ENCODE results near the gene IL2RA. TPM values are rescaled to one million over a fixed set of nuclear protein-coding genes. Genes with fewer than 3 reads are reported as not detected.

IL2RA gene
- polyA plus RNA-seq, 1 donor (not counting 4 experiments of a cell fraction or from before 2014, with no cell fraction given): not detected

GRCh38 chr10:5971886-5972285 is 90.3 kb downstream of the IL2RA start:
- H3K4me2 ChIP-seq (ENCODE audit: control insufficient read depth, extremely low read depth, insufficient read depth, low read depth, low read length): peak overlapping the region; percentile 54
- H3K9me1 ChIP-seq (ENCODE audit: control insufficient read depth, extremely low read depth, insufficient read depth, low read length): no peaks in the 10 kb centered on the region
- H3K79me2 ChIP-seq (ENCODE audit: control insufficient read depth, insufficient read depth, low read length): peaks cover 2% of the 10 kb centered on the region
- dilution Hi-C loops (cut with MboI; ENCODE audit: extremely low pct_ligation_motif_present, low sequenced_read_pairs): loop anchor here (25.0 kb wide), 1 partner anchor 115 kb away; the partner anchor contains the start of gene RBM17
- no peak for TF ChIP-seq CTCF (optimal IDR thresholded peaks at IDR 0.05 in 1 of 3, IDR thresholded peaks at IDR 0.05 in 1 of 3, conservative IDR thresholded peaks at IDR 0.05 in 1 of 3; ENCODE audit: extremely low read depth in 1 of 3, insufficient read depth in 2 of 3, low read length in 3 of 3)
- TF ChIP-seq EZH2 (IDR thresholded peaks at IDR 0.05; ENCODE audit: low read length): no peak
- H3K27me3 ChIP-seq (ENCODE audit: control insufficient read depth, extremely low read depth, insufficient read depth, low read length): no peaks in the 10 kb centered on the region
- no peak for DNase-seq (ENCODE audit: low read depth, low spot score)
- no peak for FAIRE-seq
- H3K9me3 ChIP-seq (ENCODE audit: control insufficient read depth, low read depth, low read length): no peaks in the 10 kb centered on the region
- no peak overlapping the region for H3K27ac ChIP-seq (ENCODE audit: control insufficient read depth, insufficient read depth, low read length)
- H3K9ac ChIP-seq (ENCODE audit: control insufficient read depth, extremely low read depth, insufficient read depth, low read length): no peak overlapping the region
- H3K4me3 ChIP-seq (ENCODE audit: control insufficient read depth in 2 of 3, extremely low read depth in 1 of 3, insufficient read depth in 2 of 3, low read depth in 1 of 3, low read length in 3 of 3): no peak overlapping the region
- no peak overlapping the region for H2AFZ ChIP-seq (ENCODE audit: control insufficient read depth, low read length)
- H3K36me3 ChIP-seq (ENCODE audit: control insufficient read depth in 2 of 2, extremely low read depth in 1 of 2, insufficient read depth in 2 of 2, low read length in 2 of 2): no peaks in the 10 kb centered on the region
- peaks cover 12% of the 10 kb centered on the region for H3K4me1 ChIP-seq (ENCODE audit: control insufficient read depth, extremely low read depth, insufficient read depth, low read length)
- no peaks in the 10 kb centered on the region for H4K20me1 ChIP-seq (ENCODE audit: control insufficient read depth, extremely low read depth, insufficient read depth, low read length)

GRCh38 chr10:5971315-5971832 is 90.8 kb downstream of the IL2RA start:
- H3K79me2 ChIP-seq (ENCODE audit: control insufficient read depth, insufficient read depth, low read length): peaks cover 2% of the 10 kb centered on the region
- H2AFZ ChIP-seq (ENCODE audit: control insufficient read depth, low read length): peak overlapping the region; percentile 88
- TF ChIP-seq CTCF (optimal IDR thresholded peaks at IDR 0.05 in 1 of 3, IDR thresholded peaks at IDR 0.05 in 1 of 3, conservative IDR thresholded peaks at IDR 0.05 in 1 of 3; ENCODE audit: extremely low read depth in 1 of 3, insufficient read depth in 2 of 3, low read length in 3 of 3) (no peak), EZH2 (IDR thresholded peaks at IDR 0.05; ENCODE audit: low read length) (no peak)
- H3K4me1 ChIP-seq (ENCODE audit: control insufficient read depth, extremely low read depth, insufficient read depth, low read length): peaks cover 12% of the 10 kb centered on the region
- DNase-seq (ENCODE audit: low read depth, low spot score) (no peak), FAIRE-seq (no peak)
- no peaks in the 10 kb centered on the region for H4K20me1 ChIP-seq (ENCODE audit: control insufficient read depth, extremely low read depth, insufficient read depth, low read length)
- H3K36me3 ChIP-seq (ENCODE audit: control insufficient read depth in 2 of 2, extremely low read depth in 1 of 2, insufficient read depth in 2 of 2, low read length in 2 of 2): no peaks in the 10 kb centered on the region
- no peak overlapping the region for H3K9ac ChIP-seq (ENCODE audit: control insufficient read depth, extremely low read depth, insufficient read depth, low read length)
- no peak overlapping the region for H3K4me3 ChIP-seq (ENCODE audit: control insufficient read depth in 2 of 3, extremely low read depth in 1 of 3, insufficient read depth in 2 of 3, low read depth in 1 of 3, low read length in 3 of 3)
- H3K9me3 ChIP-seq (ENCODE audit: control insufficient read depth, low read depth, low read length): no peaks in the 10 kb centered on the region
- no peaks in the 10 kb centered on the region for H3K9me1 ChIP-seq (ENCODE audit: control insufficient read depth, extremely low read depth, insufficient read depth, low read length)
- H3K27me3 ChIP-seq (ENCODE audit: control insufficient read depth, extremely low read depth, insufficient read depth, low read length): no peaks in the 10 kb centered on the region
- dilution Hi-C loops (cut with MboI; ENCODE audit: extremely low pct_ligation_motif_present, low sequenced_read_pairs): loop anchor here (25.0 kb wide), 1 partner anchor 116 kb away; the partner anchor contains the start of gene RBM17
- H3K27ac ChIP-seq (ENCODE audit: control insufficient read depth, insufficient read depth, low read length): peak overlapping the region; percentile 15
- H3K4me2 ChIP-seq (ENCODE audit: control insufficient read depth, extremely low read depth, insufficient read depth, low read depth, low read length): peak overlapping the region; percentile 54
